Central memory CD4-positive, alpha-beta T cell (primary cell): ENCODE results near the gene CD44.

ENCODE experiments used
- DNase-seq: peaks from one replicate; pipeline ENCODE4 v3.0.0; 2022

Gene CD44

GRCh38 chr11:35270342-35270741 is 131.4 kb downstream of the CD44 start:
- DNase-seq, result no peak

- no peak for DNase-seq
These were observed 132.1 kb downstream of the CD44 start for GRCh38 chr11:35271031-35271430.

- DNase-seq, result peak; percentile 34
These were observed 133.5 kb downstream of the CD44 start for GRCh38 chr11:35272391-35272902.

GRCh38 chr11:35274909-35275785 is 136.2 kb downstream of the CD44 start:
- no peak for DNase-seq

- DNase-seq, result no peak
These were observed 136.8 kb downstream of the CD44 start for GRCh38 chr11:35275786-35276170.

GRCh38 chr11:35276396-35277145 is 137.6 kb downstream of the CD44 start:
- peak; percentile 16 for DNase-seq

- no peak for DNase-seq
These were observed 138.9 kb downstream of the CD44 start for GRCh38 chr11:35277827-35278226.

- no peak for DNase-seq
These were observed 141.8 kb downstream of the CD44 start for GRCh38 chr11:35280727-35281126.

- no peak for DNase-seq
These were observed 142.3 kb downstream of the CD44 start for GRCh38 chr11:35281169-35281688.
